ENCODE results near the gene SPANXN1. TPM values are rescaled to one million over a fixed set of nuclear protein-coding genes. Genes with fewer than 3 reads are reported as not detected.
"Not testable (repeated sequence)": the region's sequence is repeated elsewhere in the genome, so short reads cannot be mapped to it uniquely, and the experiment has no call there.

SPANXN1 gene
- polyA plus RNA-seq (ENCODE audit: insufficient read length in 12 of 12) = under 1 TPM in 1 of 12 donors, not detected in 11; 0.13 TPM
- long read RNA-seq, donor 1 = 0 reads
- long read RNA-seq, donor 2 = 0 reads
- long read RNA-seq, donor 3 = 0 reads
- long read RNA-seq, donor 4 = 0 reads
- long read RNA-seq, donor 5 = 0 reads
- long read RNA-seq, donor 6 = 0 reads
- long read RNA-seq, donor 7 = 0 reads
- long read RNA-seq, donor 8 = 0 reads
- long read RNA-seq, donor 9 = 0 reads
- long read RNA-seq, donor 10 = 0 reads
- long read RNA-seq, donor 11 = 0 reads

- not testable (repeated sequence) for DNase-seq
Measured at GRCh38 chrX:145247203-145247602, at the start of gene SPANXN1. Gene SPANXN1, plus strand, starts transcription at chrX:145247503. Its CDS starts 84 bp downstream, at chrX:145247587.

- no peak for DNase-seq
Measured at GRCh38 chrX:145199078-145199477, 48.2 kb upstream of the SPANXN1 start.

GRCh38 chrX:145213504-145213903 is 33.8 kb upstream of the SPANXN1 start:
- no peak for DNase-seq

GRCh38 chrX:145292218-145292617 is 44.9 kb downstream of the SPANXN1 start:
- DNase-seq = no peak

All from muscle of arm (tissue), 14 donors.